ENCODE measurements around the gene SUMF1.

DNA sequence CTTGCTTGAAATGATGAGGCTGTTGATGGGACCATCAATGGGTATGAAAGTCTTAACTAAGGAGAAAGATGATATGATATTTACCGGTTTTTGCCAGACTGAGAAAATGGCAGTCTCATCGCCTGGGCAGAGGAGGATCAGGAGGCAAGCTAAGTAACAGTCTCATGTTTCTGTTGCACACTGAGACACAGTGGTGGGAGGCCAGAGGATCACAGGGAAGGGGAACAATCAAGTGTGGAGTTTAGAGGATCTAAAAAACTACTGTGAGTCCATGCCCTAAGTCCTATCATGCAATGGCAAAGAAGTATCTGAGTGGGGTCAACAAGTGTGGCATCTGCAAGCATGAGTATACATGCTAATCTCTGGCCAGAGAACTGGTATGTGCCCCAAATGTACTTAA is 62.2 kb downstream of the SUMF1 start:
- TF ChIP-seq, protein P1, sequence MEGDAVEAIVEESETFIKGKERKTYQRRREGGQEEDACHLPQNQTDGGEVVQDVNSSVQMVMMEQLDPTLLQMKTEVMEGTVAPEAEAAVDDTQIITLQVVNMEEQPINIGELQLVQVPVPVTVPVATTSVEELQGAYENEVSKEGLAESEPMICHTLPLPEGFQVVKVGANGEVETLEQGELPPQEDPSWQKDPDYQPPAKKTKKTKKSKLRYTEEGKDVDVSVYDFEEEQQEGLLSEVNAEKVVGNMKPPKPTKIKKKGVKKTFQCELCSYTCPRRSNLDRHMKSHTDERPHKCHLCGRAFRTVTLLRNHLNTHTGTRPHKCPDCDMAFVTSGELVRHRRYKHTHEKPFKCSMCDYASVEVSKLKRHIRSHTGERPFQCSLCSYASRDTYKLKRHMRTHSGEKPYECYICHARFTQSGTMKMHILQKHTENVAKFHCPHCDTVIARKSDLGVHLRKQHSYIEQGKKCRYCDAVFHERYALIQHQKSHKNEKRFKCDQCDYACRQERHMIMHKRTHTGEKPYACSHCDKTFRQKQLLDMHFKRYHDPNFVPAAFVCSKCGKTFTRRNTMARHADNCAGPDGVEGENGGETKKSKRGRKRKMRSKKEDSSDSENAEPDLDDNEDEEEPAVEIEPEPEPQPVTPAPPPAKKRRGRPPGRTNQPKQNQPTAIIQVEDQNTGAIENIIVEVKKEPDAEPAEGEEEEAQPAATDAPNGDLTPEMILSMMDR (optimal IDR thresholded peaks at IDR 0.05 in 1 of 3, IDR thresholded peaks at IDR 0.05 in 1 of 3, conservative IDR thresholded peaks at IDR 0.05 in 1 of 3; ENCODE audit: extremely low read depth in 1 of 3, insufficient read depth in 2 of 3, low read length in 3 of 3), result no peak
- no peak for TF ChIP-seq EZH2 (IDR thresholded peaks at IDR 0.05; ENCODE audit: low read length)

Data from keratinocyte (primary cell).